Measurements from ENCODE around the gene SLC11A2.

GRCh38 chr12:50988051-50988450 is 38.1 kb downstream of the SLC11A2 start:
- TF ChIP-seq EZH2 (IDR thresholded peaks at IDR 0.05; ENCODE audit: low read depth, low read length, severe bottlenecking): no peak
- no peak for TF ChIP-seq HDAC6 (IDR thresholded peaks at IDR 0.05; ENCODE audit: low read depth, low read length)
- TF ChIP-seq SP1 (IDR thresholded peaks at IDR 0.05; ENCODE audit: low read depth, low read length): no peak
- TF ChIP-seq, protein P1, sequence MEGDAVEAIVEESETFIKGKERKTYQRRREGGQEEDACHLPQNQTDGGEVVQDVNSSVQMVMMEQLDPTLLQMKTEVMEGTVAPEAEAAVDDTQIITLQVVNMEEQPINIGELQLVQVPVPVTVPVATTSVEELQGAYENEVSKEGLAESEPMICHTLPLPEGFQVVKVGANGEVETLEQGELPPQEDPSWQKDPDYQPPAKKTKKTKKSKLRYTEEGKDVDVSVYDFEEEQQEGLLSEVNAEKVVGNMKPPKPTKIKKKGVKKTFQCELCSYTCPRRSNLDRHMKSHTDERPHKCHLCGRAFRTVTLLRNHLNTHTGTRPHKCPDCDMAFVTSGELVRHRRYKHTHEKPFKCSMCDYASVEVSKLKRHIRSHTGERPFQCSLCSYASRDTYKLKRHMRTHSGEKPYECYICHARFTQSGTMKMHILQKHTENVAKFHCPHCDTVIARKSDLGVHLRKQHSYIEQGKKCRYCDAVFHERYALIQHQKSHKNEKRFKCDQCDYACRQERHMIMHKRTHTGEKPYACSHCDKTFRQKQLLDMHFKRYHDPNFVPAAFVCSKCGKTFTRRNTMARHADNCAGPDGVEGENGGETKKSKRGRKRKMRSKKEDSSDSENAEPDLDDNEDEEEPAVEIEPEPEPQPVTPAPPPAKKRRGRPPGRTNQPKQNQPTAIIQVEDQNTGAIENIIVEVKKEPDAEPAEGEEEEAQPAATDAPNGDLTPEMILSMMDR (IDR thresholded peaks at IDR 0.05; ENCODE audit: control extremely low read depth in 1 of 3, insufficient read depth in 1 of 3, low read depth in 1 of 3, low read length in 3 of 3): no peak

Measured in H1 (cell line).